Adipocyte (in vitro differentiated cells): ENCODE results near the gene OTOS.

Experiments used
- DNase-seq: peaks from one replicate; pipeline ENCODE4 v3.0.0-alpha.2; 2015; ENCODE audit warnings: low read depth
- H3K27me3 ChIP-seq: replicated peaks from 2 replicates; pipeline ENCODE4 v1.7.0; 2013; ENCODE audit warnings: mild to moderate bottlenecking, low read length, moderate library complexity; ENCODE audit not compliant: control insufficient read depth, insufficient read depth
- H3K36me3 ChIP-seq: 2 replicates; pipeline ENCODE4 v1.7.0; 2013; ENCODE audit warnings: low read length, mild to moderate bottlenecking, moderate library complexity; ENCODE audit not compliant: control insufficient read depth, insufficient read depth, severe bottlenecking
- H3K4me1 ChIP-seq: 2 replicates; pipeline ENCODE4 v1.7.0; 2013; ENCODE audit warnings: mild to moderate bottlenecking, low read length, moderate library complexity; ENCODE audit not compliant: control insufficient read depth, insufficient read depth
- H3K4me3 ChIP-seq: 2 replicates; pipeline ENCODE4 v1.7.0; 2013; ENCODE audit warnings: mild to moderate bottlenecking, low read length, moderate library complexity
- H3K9ac ChIP-seq: 2 replicates; pipeline ENCODE4 v1.7.0; 2013; ENCODE audit warnings: mild to moderate bottlenecking, low read length, moderate library complexity
- H3K9me3 ChIP-seq: 2 replicates; pipeline ENCODE4 v1.7.0; 2013; ENCODE audit warnings: mild to moderate bottlenecking, low read length, moderate library complexity; ENCODE audit not compliant: control insufficient read depth

The OTOS gene

DNA sequence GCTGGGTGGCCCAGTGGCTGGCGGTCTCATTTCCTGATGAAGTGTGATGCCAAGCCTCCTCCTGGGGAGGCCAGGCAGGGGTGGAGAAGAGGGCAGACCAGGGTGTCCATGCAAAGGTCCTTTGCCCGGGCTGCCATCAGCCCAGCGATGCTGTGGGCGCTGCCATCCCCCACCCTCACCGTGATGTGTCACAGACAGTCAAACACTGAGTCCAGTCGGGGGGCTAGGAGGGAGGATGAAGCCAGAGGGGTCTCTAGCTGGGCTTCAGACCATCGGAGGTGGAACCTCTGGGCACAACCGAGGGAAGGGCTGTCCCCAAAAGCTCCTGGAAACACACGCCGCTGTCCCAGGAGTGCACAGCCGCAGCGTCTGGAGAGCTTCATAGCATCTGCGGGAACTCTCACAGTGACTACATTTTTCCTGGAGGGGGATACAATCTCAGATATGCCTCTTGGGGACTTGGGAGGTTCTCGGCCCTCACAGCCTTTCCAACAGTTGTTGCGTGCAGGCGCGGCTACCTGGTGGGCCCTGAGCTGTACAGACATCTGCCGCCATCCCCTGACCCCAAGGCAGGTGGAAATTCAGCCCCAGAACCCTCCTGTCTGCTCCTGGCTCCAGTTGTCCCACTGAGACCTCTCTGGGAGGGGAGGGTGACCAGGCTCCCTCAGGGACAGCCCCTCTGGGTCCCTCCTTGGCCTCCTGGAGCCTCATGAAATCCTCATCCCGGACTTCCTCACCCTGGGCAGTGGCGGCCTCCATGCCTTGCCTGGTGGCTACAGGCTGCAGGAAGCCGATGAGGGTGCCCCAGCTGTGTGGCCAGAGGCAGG, 26.5 kb upstream of the OTOS start:
- peaks cover 3% of the 10 kb centered on the region for H3K9me3 ChIP-seq
- no peaks in the 10 kb centered on the region for H3K4me1 ChIP-seq
- H3K4me3 ChIP-seq, result no peak overlapping the region
- DNase-seq, result no peak
- no peak overlapping the region for H3K9ac ChIP-seq
- peaks cover 40% of the 10 kb centered on the region for H3K27me3 ChIP-seq
- H3K36me3 ChIP-seq, result no peaks in the 10 kb centered on the region

DNA sequence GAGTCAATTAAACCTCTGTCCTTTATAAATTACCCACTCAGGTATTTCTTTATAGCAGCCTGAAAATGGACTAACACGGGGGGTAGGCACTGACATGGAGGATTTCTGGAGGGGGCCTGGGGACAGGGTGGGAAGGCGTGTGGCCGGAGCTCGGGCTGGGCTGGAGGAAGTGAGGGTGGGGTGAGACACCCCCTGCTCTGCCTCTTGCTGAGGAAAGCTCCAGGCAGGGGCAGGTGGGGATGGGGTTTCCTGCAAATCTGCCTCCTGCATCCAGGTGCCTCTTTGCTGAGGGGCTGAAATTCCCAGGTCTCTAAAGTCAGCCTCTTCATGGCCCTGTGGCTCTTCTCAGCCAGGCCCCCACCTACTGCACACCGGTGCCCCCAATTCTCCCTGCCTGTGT, 25.7 kb upstream of the OTOS start:
- H3K4me1 ChIP-seq, result no peaks in the 10 kb centered on the region
- no peak overlapping the region for H3K4me3 ChIP-seq
- no peak overlapping the region for H3K9ac ChIP-seq
- H3K27me3 ChIP-seq, result peaks cover 40% of the 10 kb centered on the region
- DNase-seq, result no peak
- no peaks in the 10 kb centered on the region for H3K9me3 ChIP-seq
- no peaks in the 10 kb centered on the region for H3K36me3 ChIP-seq

DNA sequence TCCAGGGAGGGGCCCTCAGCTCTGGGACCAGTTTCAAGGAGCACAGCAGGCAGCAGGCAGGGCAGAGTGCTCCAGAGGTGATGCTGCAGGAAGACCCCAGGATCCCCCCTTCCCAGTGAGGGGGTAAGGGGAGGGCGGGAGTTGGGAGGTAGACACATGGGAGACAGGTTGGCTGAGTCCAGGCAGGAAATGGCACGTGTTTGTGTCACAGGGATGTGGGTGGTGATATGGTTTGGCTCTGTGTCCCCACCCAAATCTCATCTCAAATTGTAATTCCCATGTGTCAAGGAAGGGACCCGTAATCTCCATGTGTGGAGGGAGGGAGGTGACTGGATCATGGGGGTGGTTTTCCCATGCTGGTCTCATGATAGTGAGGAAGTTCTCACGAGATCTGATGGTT, 25.2 kb upstream of the OTOS start:
- no peaks in the 10 kb centered on the region for H3K9me3 ChIP-seq
- no peak overlapping the region for H3K4me3 ChIP-seq
- no peak overlapping the region for H3K9ac ChIP-seq
- no peak for DNase-seq
- no peaks in the 10 kb centered on the region for H3K36me3 ChIP-seq
- peaks cover 38% of the 10 kb centered on the region for H3K27me3 ChIP-seq
- no peaks in the 10 kb centered on the region for H3K4me1 ChIP-seq

DNA sequence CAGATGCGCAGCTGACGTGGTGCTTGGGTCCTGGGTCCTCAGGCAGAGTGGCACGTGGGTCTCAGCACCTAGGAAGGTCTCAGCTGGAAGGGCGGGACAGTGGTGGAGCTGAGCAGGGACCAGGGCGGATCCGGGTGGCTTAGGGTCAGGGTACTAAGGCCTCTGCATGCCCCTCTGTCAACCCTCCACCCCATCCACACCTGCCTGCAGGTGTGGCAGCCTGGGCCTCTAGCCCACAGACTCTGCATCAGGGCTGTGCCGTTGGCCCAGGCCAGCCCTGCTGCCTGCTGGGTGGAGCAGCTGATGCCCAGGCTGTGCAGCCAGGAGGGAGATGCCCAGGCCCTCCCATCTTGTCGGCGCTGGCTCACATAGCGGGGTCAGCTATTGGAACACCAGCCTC, 24.6 kb upstream of the OTOS start:
- Histone ChIP-seq H3K9ac (no peak overlapping the region), H3K9me3 (no peaks in the 10 kb centered on the region), H3K4me3 (no peak overlapping the region), H3K27me3 (peaks cover 39% of the 10 kb centered on the region), H3K36me3 (no peaks in the 10 kb centered on the region), H3K4me1 (no peaks in the 10 kb centered on the region)
- no peak for DNase-seq

- no peak for DNase-seq
- Histone ChIP-seq H3K4me3 (no peak overlapping the region), H3K27me3 (peaks cover 38% of the 10 kb centered on the region)
Measured at GRCh38 chr2:240164586-240164985, 24.1 kb upstream of the OTOS start.

DNA sequence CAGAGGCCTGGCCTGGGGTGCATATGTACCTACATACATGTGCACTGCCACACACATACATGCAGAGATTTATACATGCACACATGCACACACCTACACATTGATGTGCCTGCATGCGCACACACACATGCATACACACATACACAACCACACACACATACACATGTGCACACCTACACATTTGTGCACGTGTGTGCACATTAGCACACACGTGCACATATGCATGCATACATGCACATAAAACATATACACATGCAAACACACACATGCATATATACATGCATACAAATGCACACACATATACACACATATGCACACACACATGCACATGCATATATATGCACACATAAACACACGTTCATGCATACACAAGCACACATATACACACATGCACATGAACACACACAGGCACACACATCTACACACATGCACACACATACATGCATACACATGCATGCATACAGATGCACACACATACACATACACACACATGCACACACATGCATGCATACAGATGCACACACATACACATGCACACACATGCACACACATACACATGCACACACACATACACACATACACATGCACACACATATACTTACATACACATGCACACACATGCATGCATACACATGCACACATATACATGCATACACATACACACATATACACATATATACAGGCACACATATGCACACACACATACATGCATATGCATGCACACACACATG, 23.6 kb upstream of the OTOS start:
- Histone ChIP-seq H3K27me3 (peaks cover 38% of the 10 kb centered on the region), H3K9ac (no peak overlapping the region), H3K4me1 (no peaks in the 10 kb centered on the region), H3K9me3 (no peaks in the 10 kb centered on the region), H3K4me3 (no peak overlapping the region), H3K36me3 (no peaks in the 10 kb centered on the region)
- no peak for DNase-seq

More at GRCh38 chr2:240164586-240164985, 24.1 kb upstream of the OTOS start:
- Histone ChIP-seq H3K9me3 (no peaks in the 10 kb centered on the region), H3K9ac (no peak overlapping the region), H3K36me3 (no peaks in the 10 kb centered on the region), H3K4me1 (no peaks in the 10 kb centered on the region)

DNA sequence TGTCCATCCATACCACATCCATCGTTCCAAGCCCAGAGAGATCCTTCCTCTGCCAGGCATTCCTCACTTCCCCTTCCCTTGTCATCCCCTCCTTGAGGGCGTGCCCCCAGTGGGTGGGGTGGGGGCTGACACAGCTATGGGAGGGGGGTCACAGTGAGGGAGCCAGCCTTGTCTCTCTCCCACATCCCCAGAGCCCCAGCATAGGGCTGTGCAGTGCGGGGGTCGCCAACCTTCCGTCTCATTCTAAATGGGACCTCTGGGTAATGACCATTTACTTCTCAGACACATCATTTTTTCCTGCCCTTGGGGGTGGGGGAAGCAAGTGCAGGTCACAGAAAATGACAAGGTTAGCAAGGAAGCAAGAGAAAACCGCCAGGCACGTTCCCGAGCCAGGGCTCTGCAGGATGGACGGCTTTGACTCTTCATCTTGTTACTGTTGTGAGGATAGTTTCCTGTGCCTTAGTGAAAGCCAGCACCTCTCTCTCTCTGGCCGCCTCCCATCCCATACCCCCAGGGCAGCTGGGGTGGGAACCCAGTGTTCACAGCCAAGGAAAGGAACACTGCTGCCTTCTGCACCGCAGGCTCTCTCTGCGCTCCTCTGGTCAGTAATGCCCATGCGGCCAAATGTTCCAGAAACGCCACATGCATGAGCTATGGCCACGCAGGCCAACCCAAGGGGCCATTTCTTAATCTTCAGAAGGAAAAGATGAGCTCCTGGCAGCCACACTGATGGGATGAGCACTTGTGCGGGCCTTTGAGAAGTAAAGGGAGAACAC, 22.7 kb upstream of the OTOS start:
- Histone ChIP-seq H3K27me3 (peaks cover 38% of the 10 kb centered on the region), H3K36me3 (no peaks in the 10 kb centered on the region), H3K4me1 (no peaks in the 10 kb centered on the region), H3K9me3 (no peaks in the 10 kb centered on the region), H3K9ac (no peak overlapping the region), H3K4me3 (no peak overlapping the region)
- DNase-seq, result no peak

DNA sequence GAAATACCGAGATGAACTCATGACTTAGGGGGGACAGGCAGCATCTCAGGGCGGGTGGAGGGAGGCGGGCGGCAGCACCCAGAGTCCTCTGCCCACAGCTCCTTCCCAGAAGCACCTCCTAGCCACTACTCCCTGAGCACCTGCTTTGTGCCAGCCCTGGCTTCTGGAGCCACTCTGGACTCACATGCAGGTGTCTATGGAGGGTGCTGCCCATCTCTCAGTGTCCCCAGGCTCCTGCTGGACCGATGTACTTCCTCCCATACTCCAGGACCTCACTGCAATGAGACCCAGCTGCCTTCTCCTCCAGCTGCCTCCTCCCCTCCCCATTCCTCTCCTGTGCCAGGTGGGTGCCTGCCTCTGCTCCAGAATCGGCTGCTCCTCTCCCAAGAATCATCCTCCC, 22.1 kb upstream of the OTOS start:
- no peak for DNase-seq
- peaks cover 33% of the 10 kb centered on the region for H3K27me3 ChIP-seq

GRCh38 chr2:240162032-240162431, 21.6 kb upstream of the OTOS start:
- Histone ChIP-seq H3K9ac (no peak overlapping the region), H3K27me3 (peaks cover 34% of the 10 kb centered on the region), H3K4me3 (no peak overlapping the region), H3K4me1 (no peaks in the 10 kb centered on the region), H3K36me3 (no peaks in the 10 kb centered on the region), H3K9me3 (no peaks in the 10 kb centered on the region)
- DNase-seq, result no peak

More for the DNA sequence above, 22.1 kb upstream of the OTOS start:
- H3K9me3 ChIP-seq, result no peaks in the 10 kb centered on the region
- H3K4me1 ChIP-seq, result no peaks in the 10 kb centered on the region
- H3K9ac ChIP-seq, result no peak overlapping the region
- no peak overlapping the region for H3K4me3 ChIP-seq
- no peaks in the 10 kb centered on the region for H3K36me3 ChIP-seq

- H3K4me1 ChIP-seq, result no peaks in the 10 kb centered on the region
- DNase-seq, result no peak
- no peak overlapping the region for H3K4me3 ChIP-seq
- no peaks in the 10 kb centered on the region for H3K9me3 ChIP-seq
- no peak overlapping the region for H3K9ac ChIP-seq
- no peaks in the 10 kb centered on the region for H3K36me3 ChIP-seq
- H3K27me3 ChIP-seq, result peaks cover 37% of the 10 kb centered on the region
Measured at GRCh38 chr2:240161087-240161750, 20.8 kb upstream of the OTOS start.
